Calu3 (cell line): ENCODE results near the gene MRPS33. TPM values are rescaled to one million over a fixed set of nuclear protein-coding genes. Genes with fewer than 3 reads are reported as not detected.

Experiments
- BruUV-seq: library from RNA; stranded (reverse); fragments of 400-500 nt; replicated peaks from 2 replicates; lab custom pipeline; 2021; lab: Mats Ljungman, UMichigan
- CTCF ChIA-PET: fragments of 300-600 bp; sonication (Branson Sonifier 250); formaldehyde crosslinking; loops from one replicate; lab custom pipeline; 2022; ENCODE audit warnings: antibody characterized with exemption; lab: Charles Lee
- DNase-seq: peaks from one replicate; pipeline ENCODE4 v3.0.0; 2022
- H3K27ac Mint-ChIP-seq: one replicate; pipeline ENCODE4 v1.8.0; 2022; ENCODE audit warnings: mixed read lengths; ENCODE audit not compliant: unreplicated experiment
- H3K27me3 Mint-ChIP-seq: one replicate; pipeline ENCODE4 v1.8.0; 2022; ENCODE audit warnings: mixed read lengths; ENCODE audit not compliant: unreplicated experiment
- H3K36me3 Mint-ChIP-seq: one replicate; pipeline ENCODE4 v1.8.0; 2022; ENCODE audit warnings: mild to moderate bottlenecking, moderate library complexity, mixed read lengths; ENCODE audit not compliant: insufficient read depth, unreplicated experiment
- H3K4me1 Mint-ChIP-seq: one replicate; pipeline ENCODE4 v1.8.0; 2022; ENCODE audit warnings: mild to moderate bottlenecking, low read depth, mixed read lengths; ENCODE audit not compliant: unreplicated experiment
- H3K4me3 Mint-ChIP-seq: one replicate; pipeline ENCODE4 v1.8.0; 2022; ENCODE audit warnings: mild to moderate bottlenecking, low read depth, moderate library complexity, mixed read lengths; ENCODE audit not compliant: unreplicated experiment
- H3K9me3 Mint-ChIP-seq: one replicate; pipeline ENCODE4 v1.8.0; 2022; ENCODE audit warnings: low read depth, mixed read lengths; ENCODE audit not compliant: unreplicated experiment
- CTCF ChIP-seq: fragments of 200-600 bp; IDR thresholded peaks from one replicate; pipeline ENCODE4 v1.8.0; 2022; ENCODE audit warnings: antibody characterized with exemption; ENCODE audit not compliant: unreplicated experiment
- intact Hi-C: fragments of 100-400 bp; cut with micrococcal nuclease; formaldehyde crosslinking; loops from one replicate; pipeline ENCODE4 v1.10.0; 2022; ENCODE audit not compliant: unreplicated experiment
- total RNA-seq: library from RNA; stranded (reverse); gene quantifications from 2 replicates; pipeline ENCODE4 v1.2.3, GENCODE V29; 2022

MRPS33 gene
- total RNA-seq, 1 experiment from 2014 or later, result 54.6 TPM

DNA sequence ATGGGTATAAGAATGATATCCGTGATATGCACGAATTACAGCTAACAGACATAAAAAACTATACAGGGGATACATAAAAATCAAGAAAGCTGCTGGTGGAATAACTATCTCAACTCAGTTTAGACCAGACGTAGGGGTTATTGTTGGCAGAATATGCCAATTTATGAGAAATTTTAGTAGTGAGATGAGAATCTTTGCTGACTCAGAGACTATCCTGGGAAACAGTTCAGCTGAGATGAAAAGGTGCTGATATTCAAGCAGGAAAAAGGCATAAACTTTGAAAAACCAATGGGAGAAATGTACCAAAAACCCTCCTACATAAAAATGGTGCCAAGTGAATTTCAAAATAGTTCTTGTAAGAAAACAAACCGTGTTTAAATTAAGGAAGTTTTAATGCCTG lies 3.3 kb downstream of the MRPS33 start:
- Mint-ChIP-seq H3K4me1 (peaks cover 9% of the 10 kb centered on the region), H3K27ac (no peak overlapping the region), H3K27me3 (no peaks in the 10 kb centered on the region), H3K36me3 (peaks cover 29% of the 10 kb centered on the region), H3K9me3 (peaks cover 1% of the 10 kb centered on the region), H3K4me3 (no peak overlapping the region)
- no peak for TF ChIP-seq CTCF
- intact Hi-C loops, result loop anchor here (5.0 kb wide), 1 partner anchor 339 kb away; the partner anchor contains the start of gene ADCK2
- BruUV-seq, result no TSS peak
- DNase-seq, result no peak
- CTCF ChIA-PET, result interaction anchor here (0.7 to 1.2 kb wide), 2 partner anchors 201 to 637 kb away, joined by 3 to 9 read pairs; no protein-coding TSS in a partner anchor

GRCh38 chr7:141003172-141004065 lies 11.3 kb downstream of the MRPS33 start:
- no peak overlapping the region for H3K27ac Mint-ChIP-seq
- TF ChIP-seq CTCF, result no peak
- peaks cover 24% of the 10 kb centered on the region for H3K4me1 Mint-ChIP-seq
- intact Hi-C loops, result loop anchor here (5.0 kb wide), 1 partner anchor 481 kb away; no protein-coding TSS in a partner anchor
- CTCF ChIA-PET, result interaction anchor here (1.0 to 1.2 kb wide), 2 partner anchors 193 to 330 kb away, joined by 3 to 6 read pairs; no protein-coding TSS in a partner anchor
- no peaks in the 10 kb centered on the region for H3K9me3 Mint-ChIP-seq
- no peak for DNase-seq
- peaks cover 7% of the 10 kb centered on the region for H3K36me3 Mint-ChIP-seq
- no peaks in the 10 kb centered on the region for H3K27me3 Mint-ChIP-seq
- no TSS peak for BruUV-seq
- no peak overlapping the region for H3K4me3 Mint-ChIP-seq

- Mint-ChIP-seq H3K4me3 (no peak overlapping the region), H3K9me3 (no peaks in the 10 kb centered on the region), H3K4me1 (peaks cover 24% of the 10 kb centered on the region), H3K27ac (no peak overlapping the region), H3K27me3 (no peaks in the 10 kb centered on the region), H3K36me3 (no peaks in the 10 kb centered on the region)
- CTCF ChIA-PET, result no interaction called here
- no peak for TF ChIP-seq CTCF
- no peak for DNase-seq
- intact Hi-C loops, result loop anchor here (5.0 kb wide), 1 partner anchor 479 kb away; no protein-coding TSS in a partner anchor
- no TSS peak for BruUV-seq
These were observed 13.2 kb downstream of the MRPS33 start for GRCh38 chr7:141001546-141001945.

GRCh38 chr7:141001122-141001521 lies 13.6 kb downstream of the MRPS33 start:
- intact Hi-C loops, result loop anchor here (5.0 kb wide), 1 partner anchor 479 kb away; no protein-coding TSS in a partner anchor
- no peak for TF ChIP-seq CTCF
- CTCF ChIA-PET, result interaction anchor here (0.6 kb wide), 1 partner anchor 93 kb away, joined by 3 read pairs; no protein-coding TSS in a partner anchor

More at GRCh38 chr7:141001122-141001521, 13.6 kb downstream of the MRPS33 start:
- no TSS peak for BruUV-seq
- no peak for DNase-seq
- H3K4me1 Mint-ChIP-seq, result peaks cover 24% of the 10 kb centered on the region
- no peak overlapping the region for H3K27ac Mint-ChIP-seq
- no peaks in the 10 kb centered on the region for H3K27me3 Mint-ChIP-seq
- no peaks in the 10 kb centered on the region for H3K36me3 Mint-ChIP-seq
- H3K4me3 Mint-ChIP-seq, result no peak overlapping the region
- H3K9me3 Mint-ChIP-seq, result no peaks in the 10 kb centered on the region
